DND-41 (cell line): ENCODE measurements around the gene AATK.

ENCODE experiments used
- CTCF ChIP-seq: IDR thresholded peaks from 2 replicates; pipeline ENCODE4 v1.5.1; 2012; ENCODE audit warnings: borderline replicate concordance, low read length, moderate library complexity, mild to moderate bottlenecking; ENCODE audit not compliant: poor library complexity, severe bottlenecking; ENCODE audit errors: extremely low read depth
- EZH2 ChIP-seq: IDR thresholded peaks from 3 replicates; pipeline ENCODE4 v1.6.1; 2012; ENCODE audit warnings: borderline replicate concordance, low read depth, mild to moderate bottlenecking, moderate library complexity, low read length, inconsistent platforms; ENCODE audit not compliant: severe bottlenecking

GRCh38 chr17:81114351-81115093, 51.5 kb downstream of the AATK start:
- TF ChIP-seq CTCF: no peak
- TF ChIP-seq EZH2: no peak
